Gastroesophageal sphincter (tissue), 4 donors: ENCODE results near the gene OPRD1. TPM values are rescaled to one million over a fixed set of nuclear protein-coding genes. Genes with fewer than 3 reads are reported as not detected.

Experiments used
- ATAC-seq: fragments of 150-250 bp; one replicate; pipeline ENCODE4 v1.9.1; 2016; ENCODE audit warnings: mild to moderate bottlenecking, moderate library complexity
- H3K27ac ChIP-seq, 4 donors: fragments of 200-600 bp; sonication (generic) in 3 of 4; 1 replicate in 3 of 4; 2 replicates in 1 of 4; pipeline ENCODE4 v1.5.1; 2016 to 2019
- H3K27me3 ChIP-seq: fragments of 200-600 bp; sonication (generic); one replicate; pipeline ENCODE4 v1.5.1; 2019
- H3K36me3 ChIP-seq, 2 donors: fragments of 200-600 bp; sonication (generic); one replicate each; pipeline ENCODE4 v1.5.1; 2019; ENCODE audit warnings: control low read depth in 1 of 2
- H3K4me1 ChIP-seq, 3 donors: fragments of 200-600 bp; sonication (generic); 1 replicate in 2 of 3; 2 replicates in 1 of 3; pipeline ENCODE4 v1.5.1; 2016 to 2019; ENCODE audit warnings: control low read depth in 2 of 3
- H3K4me3 ChIP-seq, 2 donors: fragments of 200-600 bp; sonication (generic); one replicate each; pipeline ENCODE4 v1.5.1; 2019; ENCODE audit warnings: mild to moderate bottlenecking in 1 of 2, moderate library complexity in 1 of 2
- H3K9me3 ChIP-seq, 3 donors: fragments of 200-600 bp; sonication (generic); one replicate each; pipeline ENCODE4 v1.5.1; 2017 to 2019; ENCODE audit warnings: control low read depth in 2 of 3
- CTCF ChIP-seq, 4 experiments: fragments of 200-600 bp in 2 of 4; fragments of 450-650 bp in 2 of 4; sonication (generic) in 1 of 4; IDR thresholded peaks; one replicate each; pipeline ENCODE4 v1.5.1; 2017 to 2019; ENCODE audit warnings: antibody characterized with exemption in 4 of 4, mild to moderate bottlenecking in 2 of 4, moderate library complexity in 2 of 4
- EP300 ChIP-seq: sonication (generic); formaldehyde crosslinking; IDR thresholded peaks from one replicate; pipeline ENCODE4 v1.6.1; 2017; ENCODE audit warnings: antibody characterized with exemption, mild to moderate bottlenecking
- POLR2A ChIP-seq, 2 donors: fragments of 450-650 bp; IDR thresholded peaks; one replicate each; pipeline ENCODE4 v1.6.1; 2017; ENCODE audit warnings: antibody characterized with exemption in 2 of 2, mild to moderate bottlenecking in 2 of 2, moderate library complexity in 1 of 2
- POLR2AphosphoS5 ChIP-seq: sonication (generic); formaldehyde crosslinking; IDR thresholded peaks from one replicate; pipeline ENCODE4 v1.6.1; 2017; ENCODE audit warnings: antibody characterized with exemption
- WGBS, 2 donors: methylation state at CpG; one replicate each; pipeline ENCODE4 v1.1.5; 2018; ENCODE audit warnings: low coverage in 1 of 2; 5-methylcytosine and 5-hydroxymethylcytosine counted together
- total RNA-seq, 4 donors: library from RNA; depleted of rRNA; stranded (reverse); fragments of >200 nt; gene quantifications; one replicate each; pipeline ENCODE4 v1.1.0, GENCODE V29; 2016

Gene OPRD1
- total RNA-seq, 4 donors from 2014 or later: 0.08 to 0.16 (median 0.13) TPM; not detected in 1

GRCh38 chr1:28803051-28803450, 8.9 kb upstream of the OPRD1 start:
- H3K27me3 ChIP-seq: peaks cover 20% of the 10 kb centered on the region
- WGBS, 2 donors: 83 to 89% methylated on average over 2 to 4 of the region's 5 CpGs
- no peaks in the 10 kb centered on the region for H3K9me3 ChIP-seq
- H3K4me3 ChIP-seq: no peak overlapping the region
- no peaks in the 10 kb centered on the region for H3K36me3 ChIP-seq
- no peak overlapping the region for H3K27ac ChIP-seq
- ATAC-seq: no peak
- TF ChIP-seq POLR2AphosphoS5: no peak
- no peak for TF ChIP-seq POLR2A (IDR thresholded peaks at IDR 0.05)
- no peak for TF ChIP-seq CTCF (IDR thresholded peaks at IDR 0.05)
- no peak for TF ChIP-seq EP300
- no peaks in the 10 kb centered on the region for H3K4me1 ChIP-seq

GRCh38 chr1:28803662-28804061, 8.3 kb upstream of the OPRD1 start:
- 100% methylated on average over 1 of the region's 3 CpGs; no CpG with 5 or more reads in 1 of the 2 donors for WGBS, 2 donors
- TF ChIP-seq CTCF (IDR thresholded peaks at IDR 0.05): no peak
- TF ChIP-seq POLR2A (IDR thresholded peaks at IDR 0.05): no peak
- TF ChIP-seq POLR2AphosphoS5: no peak
- no peak for TF ChIP-seq EP300

GRCh38 chr1:28804071-28804470, 7.9 kb upstream of the OPRD1 start:
- TF ChIP-seq POLR2A (IDR thresholded peaks at IDR 0.05) (no peak), EP300 (no peak), CTCF (IDR thresholded peaks at IDR 0.05) (no peak), POLR2AphosphoS5 (no peak)
- peaks cover 17% of the 10 kb centered on the region for H3K27me3 ChIP-seq
- H3K4me3 ChIP-seq: no peak overlapping the region
- ATAC-seq: no peak
- 60 to 67% methylated on average over 1 to 2 of the region's 3 CpGs for WGBS, 2 donors
- H3K9me3 ChIP-seq: no peaks in the 10 kb centered on the region
- H3K27ac ChIP-seq: no peak overlapping the region
- no peaks in the 10 kb centered on the region for H3K4me1 ChIP-seq
- no peaks in the 10 kb centered on the region for H3K36me3 ChIP-seq

More at GRCh38 chr1:28803662-28804061, 8.3 kb upstream of the OPRD1 start:
- no peak for ATAC-seq
- no peaks in the 10 kb centered on the region for H3K9me3 ChIP-seq
- H3K4me1 ChIP-seq: no peaks in the 10 kb centered on the region
- H3K4me3 ChIP-seq: no peak overlapping the region
- no peak overlapping the region for H3K27ac ChIP-seq
- H3K27me3 ChIP-seq: peaks cover 17% of the 10 kb centered on the region
- H3K36me3 ChIP-seq: no peaks in the 10 kb centered on the region

GRCh38 chr1:28807046-28807445, 4.9 kb upstream of the OPRD1 start:
- no peak for ATAC-seq

More at GRCh38 chr1:28807046-28807445, 4.9 kb upstream of the OPRD1 start:
- Histone ChIP-seq H3K36me3 (no peaks in the 10 kb centered on the region), H3K4me1 (peaks cover 0 to 4% (median 0%) of the 10 kb centered on the region in 3 donors), H3K27me3 (peaks cover 27% of the 10 kb centered on the region), H3K27ac (no peak overlapping the region), H3K4me3 (no peak overlapping the region), H3K9me3 (no peaks in the 10 kb centered on the region)
- TF ChIP-seq POLR2AphosphoS5 (no peak), CTCF (IDR thresholded peaks at IDR 0.05) (no peak), EP300 (no peak), POLR2A (IDR thresholded peaks at IDR 0.05) (no peak)
- WGBS, 2 donors: 61 to 67% methylated on average over 2 to 3 of the region's 4 CpGs
